WTC11 (cell line): Measurements from ENCODE around the gene DNAI7. TPM values are rescaled to one million over a fixed set of nuclear protein-coding genes. Genes with fewer than 3 reads are reported as not detected.

Experiments used
- ATAC-seq: fragments of 200-7000 bp; cut with Tn5 transposase; 2 replicates; pipeline ENCODE4 v1.10.0; 2021; ENCODE audit warnings: mild to moderate bottlenecking, moderate library complexity
- CTCF ChIA-PET: fragments of 300-600 bp; sonication (Branson Sonifier 250); formaldehyde crosslinking; loops from one replicate; lab custom pipeline; 2021; ENCODE audit warnings: antibody characterized with exemption; lab: Charles Lee
- POLR2A ChIA-PET: fragments of 350-600 bp; sonication (Branson Sonifier 250); formaldehyde crosslinking; loops from one replicate; lab custom pipeline; 2021; ENCODE audit warnings: antibody characterized with exemption; lab: Charles Lee
- DNase-seq: peaks from one replicate; pipeline ENCODE4 v3.0.0; 2021; ENCODE audit warnings: low spot score
- H3K27ac Mint-ChIP-seq: 2 replicates; pipeline ENCODE4 v1.8.0; 2021; ENCODE audit warnings: mixed read lengths
- H3K27me3 Mint-ChIP-seq: 2 replicates; pipeline ENCODE4 v1.8.0; 2021; ENCODE audit warnings: low read depth, mild to moderate bottlenecking, moderate library complexity, mixed read lengths
- H3K36me3 Mint-ChIP-seq: 2 replicates; pipeline ENCODE4 v1.8.0; 2021; ENCODE audit warnings: mixed read lengths
- H3K4me1 Mint-ChIP-seq: 2 replicates; pipeline ENCODE4 v1.8.0; 2022; ENCODE audit warnings: mixed read lengths
- H3K4me3 Mint-ChIP-seq: 2 replicates; pipeline ENCODE4 v1.8.0; 2021; ENCODE audit warnings: mild to moderate bottlenecking, moderate library complexity, mixed read lengths
- H3K9me3 Mint-ChIP-seq: 2 replicates; pipeline ENCODE4 v1.8.0; 2021; ENCODE audit warnings: mixed read lengths
- CBFB ChIP-seq: sonication (generic); formaldehyde crosslinking; IDR thresholded peaks from 2 replicates; pipeline ENCODE4 v1.8.1; 2022; ENCODE audit warnings: mild to moderate bottlenecking, low read depth, missing genetic modification reagents
- ESRRA ChIP-seq: sonication (generic); formaldehyde crosslinking; IDR thresholded peaks from 2 replicates; pipeline ENCODE4 v1.8.1; 2022; ENCODE audit warnings: mild to moderate bottlenecking, missing genetic modification reagents, borderline replicate concordance
- FOXJ3 ChIP-seq: sonication (generic); formaldehyde crosslinking; IDR thresholded peaks from 2 replicates; pipeline ENCODE4 v1.9.0; 2021; ENCODE audit warnings: missing genetic modification reagents, mild to moderate bottlenecking, borderline replicate concordance
- GRHL2 ChIP-seq: fragments of 250-450 bp; sonication (Bioruptor Pico); IDR thresholded peaks from 2 replicates; pipeline ENCODE4 v1.8.0; 2022; ENCODE audit warnings: mild to moderate bottlenecking, moderate library complexity; ENCODE audit not compliant: insufficient replicate concordance, severe bottlenecking
- GTF2I ChIP-seq: fragments of 250-450 bp; sonication (Bioruptor Pico); conservative IDR thresholded peaks from 2 replicates; pipeline ENCODE4 v1.4.0; 2021; ENCODE audit warnings: mild to moderate bottlenecking
- JAZF1 ChIP-seq: fragments of 250-450 bp; sonication (Bioruptor Pico); IDR thresholded peaks from 2 replicates; pipeline ENCODE4 v1.9.0; 2021; ENCODE audit warnings: moderate library complexity, mild to moderate bottlenecking, inconsistent platforms
- JUN ChIP-seq: sonication (generic); formaldehyde crosslinking; IDR thresholded peaks from 2 replicates; pipeline ENCODE4 v1.8.0; 2023; ENCODE audit warnings: mild to moderate bottlenecking, missing genetic modification reagents
- KAT7 ChIP-seq: sonication (generic); formaldehyde crosslinking; IDR thresholded peaks from 2 replicates; pipeline ENCODE4 v1.8.1; 2023; ENCODE audit warnings: missing genetic modification reagents, mild to moderate bottlenecking, borderline replicate concordance
- MXD4 ChIP-seq: fragments of 250-450 bp; sonication (Bioruptor Pico); IDR thresholded peaks from 2 replicates; pipeline ENCODE4 v1.8.0; 2021; ENCODE audit warnings: mild to moderate bottlenecking, moderate library complexity, borderline replicate concordance
- NFE2L1 ChIP-seq: sonication (generic); formaldehyde crosslinking; IDR thresholded peaks from 2 replicates; pipeline ENCODE4 v1.8.1; 2023; ENCODE audit warnings: missing genetic modification reagents
- NR1H2 ChIP-seq: sonication (generic); formaldehyde crosslinking; IDR thresholded peaks from 2 replicates; pipeline ENCODE4 v1.9.0; 2021; ENCODE audit warnings: mild to moderate bottlenecking, moderate library complexity, missing genetic modification reagents
- NR2C2 ChIP-seq: sonication (generic); formaldehyde crosslinking; IDR thresholded peaks from 2 replicates; pipeline ENCODE4 v1.8.0; 2022; ENCODE audit warnings: mild to moderate bottlenecking, missing genetic modification reagents
- TEAD1 ChIP-seq: sonication (generic); formaldehyde crosslinking; IDR thresholded peaks from 2 replicates; pipeline ENCODE4 v1.8.0; 2022; ENCODE audit warnings: mild to moderate bottlenecking, missing genetic modification reagents
- ZBTB21 ChIP-seq: sonication (generic); formaldehyde crosslinking; IDR thresholded peaks from 2 replicates; pipeline ENCODE4 v1.8.1; 2023; ENCODE audit warnings: mild to moderate bottlenecking, missing genetic modification reagents, borderline replicate concordance
- ZNF396 ChIP-seq: fragments of 250-450 bp; sonication (Bioruptor Pico); IDR thresholded peaks from 2 replicates; pipeline ENCODE4 v1.8.0; 2021; ENCODE audit warnings: mild to moderate bottlenecking, moderate library complexity, borderline replicate concordance
- total RNA-seq: library from RNA; stranded (reverse); gene quantifications from 3 replicates; pipeline ENCODE4 v1.2.3, GENCODE V29; 2021
- TF ChIP-seq, protein P1 (sequence below): sonication (generic); formaldehyde crosslinking; IDR thresholded peaks from 2 replicates; pipeline ENCODE4 v1.8.0; 2023; ENCODE audit warnings: missing genetic modification reagents, mild to moderate bottlenecking, borderline replicate concordance
- TF ChIP-seq, protein P2 (sequence below): sonication (generic); formaldehyde crosslinking; IDR thresholded peaks from 2 replicates; pipeline ENCODE4 v1.8.1; 2023; ENCODE audit warnings: mild to moderate bottlenecking, missing genetic modification reagents
- TF ChIP-seq, protein P3 (sequence below): sonication (generic); formaldehyde crosslinking; IDR thresholded peaks from 2 replicates; pipeline ENCODE4 v1.8.1; 2023; ENCODE audit warnings: mild to moderate bottlenecking, missing genetic modification reagents, borderline replicate concordance
- TF ChIP-seq, protein P4 (sequence below): sonication (generic); formaldehyde crosslinking; IDR thresholded peaks from 2 replicates; pipeline ENCODE4 v1.8.1; 2023; ENCODE audit warnings: mild to moderate bottlenecking, missing genetic modification reagents
- TF ChIP-seq, protein P5 (sequence below): sonication (generic); formaldehyde crosslinking; conservative IDR thresholded peaks from 2 replicates; pipeline ENCODE4 v1.8.1; 2022; ENCODE audit warnings: mild to moderate bottlenecking, missing genetic modification reagents
- TF ChIP-seq, protein P6 (sequence below): sonication (generic); formaldehyde crosslinking; IDR thresholded peaks from 2 replicates; pipeline ENCODE4 v1.8.1; 2023; ENCODE audit warnings: mild to moderate bottlenecking, missing genetic modification reagents, moderate library complexity

The DNAI7 gene
- total RNA-seq, 1 experiment from 2014 or later: not detected

DNA sequence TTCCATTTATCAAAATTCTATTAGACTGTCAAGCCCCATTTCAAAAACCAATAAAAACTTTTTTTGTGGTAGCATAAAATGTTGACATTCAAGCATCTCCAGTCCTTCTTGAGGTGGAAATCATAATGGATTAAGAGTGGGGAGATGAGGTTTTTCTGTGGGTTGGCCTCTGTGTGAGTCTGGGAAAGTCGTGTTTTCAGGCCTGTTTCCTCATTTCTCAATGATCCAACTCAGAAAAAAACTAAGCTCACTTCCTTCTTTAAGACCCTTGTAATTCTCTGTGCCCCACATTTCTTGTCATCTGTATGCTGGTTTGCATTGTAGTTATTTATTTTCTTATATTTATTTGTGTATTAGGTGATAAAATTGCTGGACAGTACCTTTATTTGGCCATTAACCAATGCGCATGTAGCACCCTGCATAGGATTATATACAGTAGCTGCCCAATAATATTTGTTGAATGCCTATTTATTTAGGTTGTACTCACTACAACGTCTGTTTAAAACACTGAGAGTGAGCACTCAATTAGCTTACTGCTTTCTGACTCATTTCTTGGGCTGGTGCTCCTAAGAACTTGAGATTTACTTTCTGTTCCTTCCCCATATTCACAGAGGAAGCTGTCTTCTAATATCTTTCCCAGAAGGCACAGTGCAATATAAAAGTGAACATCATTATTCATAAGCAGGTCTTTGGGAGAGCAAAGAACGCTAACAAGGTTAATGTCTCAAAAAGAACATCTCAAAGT is 121.9 kb downstream of the DNAI7 start (continued):
- TF ChIP-seq, protein P1, sequence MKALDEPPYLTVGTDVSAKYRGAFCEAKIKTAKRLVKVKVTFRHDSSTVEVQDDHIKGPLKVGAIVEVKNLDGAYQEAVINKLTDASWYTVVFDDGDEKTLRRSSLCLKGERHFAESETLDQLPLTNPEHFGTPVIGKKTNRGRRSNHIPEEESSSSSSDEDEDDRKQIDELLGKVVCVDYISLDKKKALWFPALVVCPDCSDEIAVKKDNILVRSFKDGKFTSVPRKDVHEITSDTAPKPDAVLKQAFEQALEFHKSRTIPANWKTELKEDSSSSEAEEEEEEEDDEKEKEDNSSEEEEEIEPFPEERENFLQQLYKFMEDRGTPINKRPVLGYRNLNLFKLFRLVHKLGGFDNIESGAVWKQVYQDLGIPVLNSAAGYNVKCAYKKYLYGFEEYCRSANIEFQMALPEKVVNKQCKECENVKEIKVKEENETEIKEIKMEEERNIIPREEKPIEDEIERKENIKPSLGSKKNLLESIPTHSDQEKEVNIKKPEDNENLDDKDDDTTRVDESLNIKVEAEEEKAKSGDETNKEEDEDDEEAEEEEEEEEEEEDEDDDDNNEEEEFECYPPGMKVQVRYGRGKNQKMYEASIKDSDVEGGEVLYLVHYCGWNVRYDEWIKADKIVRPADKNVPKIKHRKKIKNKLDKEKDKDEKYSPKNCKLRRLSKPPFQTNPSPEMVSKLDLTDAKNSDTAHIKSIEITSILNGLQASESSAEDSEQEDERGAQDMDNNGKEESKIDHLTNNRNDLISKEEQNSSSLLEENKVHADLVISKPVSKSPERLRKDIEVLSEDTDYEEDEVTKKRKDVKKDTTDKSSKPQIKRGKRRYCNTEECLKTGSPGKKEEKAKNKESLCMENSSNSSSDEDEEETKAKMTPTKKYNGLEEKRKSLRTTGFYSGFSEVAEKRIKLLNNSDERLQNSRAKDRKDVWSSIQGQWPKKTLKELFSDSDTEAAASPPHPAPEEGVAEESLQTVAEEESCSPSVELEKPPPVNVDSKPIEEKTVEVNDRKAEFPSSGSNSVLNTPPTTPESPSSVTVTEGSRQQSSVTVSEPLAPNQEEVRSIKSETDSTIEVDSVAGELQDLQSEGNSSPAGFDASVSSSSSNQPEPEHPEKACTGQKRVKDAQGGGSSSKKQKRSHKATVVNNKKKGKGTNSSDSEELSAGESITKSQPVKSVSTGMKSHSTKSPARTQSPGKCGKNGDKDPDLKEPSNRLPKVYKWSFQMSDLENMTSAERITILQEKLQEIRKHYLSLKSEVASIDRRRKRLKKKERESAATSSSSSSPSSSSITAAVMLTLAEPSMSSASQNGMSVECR: no peak
- TF ChIP-seq NR2C2 (CRISPR knock-in tag): no peak

DNA sequence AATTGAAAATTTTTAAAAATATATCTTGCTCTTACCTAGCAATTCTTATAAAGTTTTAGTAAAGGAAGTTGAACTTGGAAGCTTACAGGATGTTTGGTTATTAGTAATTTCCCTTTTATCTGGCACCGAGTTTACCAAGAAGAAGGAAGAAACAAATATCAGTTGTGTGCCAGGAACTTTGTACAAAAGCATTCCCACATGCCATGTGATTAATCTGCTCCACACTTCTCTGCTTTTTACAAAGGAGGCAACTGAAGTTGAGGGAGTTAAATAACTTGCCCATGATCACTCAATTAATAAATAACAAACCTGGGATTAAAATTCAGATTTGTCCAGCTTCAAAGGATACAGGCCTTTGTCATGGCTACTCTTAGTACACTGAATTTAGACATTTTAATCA is 123.6 kb downstream of the DNAI7 start:
- DNase-seq (no peak), ATAC-seq (no peak)
- Mint-ChIP-seq H3K36me3 (no peaks in the 10 kb centered on the region), H3K27ac (no peak overlapping the region), H3K27me3 (no peaks in the 10 kb centered on the region), H3K4me3 (no peak overlapping the region), H3K9me3 (peaks cover 5% of the 10 kb centered on the region; the same call in 1 of the 2 replicates), H3K4me1 (peaks cover 3% of the 10 kb centered on the region; the same call in 1 of the 2 replicates)
- TF ChIP-seq NR1H2 (CRISPR knock-in tag) (no peak), GTF2I (CRISPR knock-in tag) (no peak), JAZF1 (CRISPR knock-in tag) (no peak), FOXJ3 (no peak), ZBTB21 (CRISPR knock-in tag) (no peak)
- TF ChIP-seq, protein P2, sequence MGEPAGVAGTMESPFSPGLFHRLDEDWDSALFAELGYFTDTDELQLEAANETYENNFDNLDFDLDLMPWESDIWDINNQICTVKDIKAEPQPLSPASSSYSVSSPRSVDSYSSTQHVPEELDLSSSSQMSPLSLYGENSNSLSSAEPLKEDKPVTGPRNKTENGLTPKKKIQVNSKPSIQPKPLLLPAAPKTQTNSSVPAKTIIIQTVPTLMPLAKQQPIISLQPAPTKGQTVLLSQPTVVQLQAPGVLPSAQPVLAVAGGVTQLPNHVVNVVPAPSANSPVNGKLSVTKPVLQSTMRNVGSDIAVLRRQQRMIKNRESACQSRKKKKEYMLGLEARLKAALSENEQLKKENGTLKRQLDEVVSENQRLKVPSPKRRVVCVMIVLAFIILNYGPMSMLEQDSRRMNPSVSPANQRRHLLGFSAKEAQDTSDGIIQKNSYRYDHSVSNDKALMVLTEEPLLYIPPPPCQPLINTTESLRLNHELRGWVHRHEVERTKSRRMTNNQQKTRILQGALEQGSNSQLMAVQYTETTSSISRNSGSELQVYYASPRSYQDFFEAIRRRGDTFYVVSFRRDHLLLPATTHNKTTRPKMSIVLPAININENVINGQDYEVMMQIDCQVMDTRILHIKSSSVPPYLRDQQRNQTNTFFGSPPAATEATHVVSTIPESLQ (CRISPR knock-in tag): no peak
- TF ChIP-seq, protein P3, sequence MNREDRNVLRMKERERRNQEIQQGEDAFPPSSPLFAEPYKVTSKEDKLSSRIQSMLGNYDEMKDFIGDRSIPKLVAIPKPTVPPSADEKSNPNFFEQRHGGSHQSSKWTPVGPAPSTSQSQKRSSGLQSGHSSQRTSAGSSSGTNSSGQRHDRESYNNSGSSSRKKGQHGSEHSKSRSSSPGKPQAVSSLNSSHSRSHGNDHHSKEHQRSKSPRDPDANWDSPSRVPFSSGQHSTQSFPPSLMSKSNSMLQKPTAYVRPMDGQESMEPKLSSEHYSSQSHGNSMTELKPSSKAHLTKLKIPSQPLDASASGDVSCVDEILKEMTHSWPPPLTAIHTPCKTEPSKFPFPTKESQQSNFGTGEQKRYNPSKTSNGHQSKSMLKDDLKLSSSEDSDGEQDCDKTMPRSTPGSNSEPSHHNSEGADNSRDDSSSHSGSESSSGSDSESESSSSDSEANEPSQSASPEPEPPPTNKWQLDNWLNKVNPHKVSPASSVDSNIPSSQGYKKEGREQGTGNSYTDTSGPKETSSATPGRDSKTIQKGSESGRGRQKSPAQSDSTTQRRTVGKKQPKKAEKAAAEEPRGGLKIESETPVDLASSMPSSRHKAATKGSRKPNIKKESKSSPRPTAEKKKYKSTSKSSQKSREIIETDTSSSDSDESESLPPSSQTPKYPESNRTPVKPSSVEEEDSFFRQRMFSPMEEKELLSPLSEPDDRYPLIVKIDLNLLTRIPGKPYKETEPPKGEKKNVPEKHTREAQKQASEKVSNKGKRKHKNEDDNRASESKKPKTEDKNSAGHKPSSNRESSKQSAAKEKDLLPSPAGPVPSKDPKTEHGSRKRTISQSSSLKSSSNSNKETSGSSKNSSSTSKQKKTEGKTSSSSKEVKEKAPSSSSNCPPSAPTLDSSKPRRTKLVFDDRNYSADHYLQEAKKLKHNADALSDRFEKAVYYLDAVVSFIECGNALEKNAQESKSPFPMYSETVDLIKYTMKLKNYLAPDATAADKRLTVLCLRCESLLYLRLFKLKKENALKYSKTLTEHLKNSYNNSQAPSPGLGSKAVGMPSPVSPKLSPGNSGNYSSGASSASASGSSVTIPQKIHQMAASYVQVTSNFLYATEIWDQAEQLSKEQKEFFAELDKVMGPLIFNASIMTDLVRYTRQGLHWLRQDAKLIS (CRISPR knock-in tag): no peak
- TF ChIP-seq, protein P4, sequence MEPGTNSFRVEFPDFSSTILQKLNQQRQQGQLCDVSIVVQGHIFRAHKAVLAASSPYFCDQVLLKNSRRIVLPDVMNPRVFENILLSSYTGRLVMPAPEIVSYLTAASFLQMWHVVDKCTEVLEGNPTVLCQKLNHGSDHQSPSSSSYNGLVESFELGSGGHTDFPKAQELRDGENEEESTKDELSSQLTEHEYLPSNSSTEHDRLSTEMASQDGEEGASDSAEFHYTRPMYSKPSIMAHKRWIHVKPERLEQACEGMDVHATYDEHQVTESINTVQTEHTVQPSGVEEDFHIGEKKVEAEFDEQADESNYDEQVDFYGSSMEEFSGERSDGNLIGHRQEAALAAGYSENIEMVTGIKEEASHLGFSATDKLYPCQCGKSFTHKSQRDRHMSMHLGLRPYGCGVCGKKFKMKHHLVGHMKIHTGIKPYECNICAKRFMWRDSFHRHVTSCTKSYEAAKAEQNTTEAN: no peak
- ChIA-PET CTCF (interaction anchor here (0.7 kb wide), 1 partner anchor 34 kb away, joined by 4 read pairs; no protein-coding TSS in a partner anchor), POLR2A (interaction anchor here (0.7 kb wide), 1 partner anchor 9 kb away, joined by 3 read pairs; no protein-coding TSS in a partner anchor)

DNA sequence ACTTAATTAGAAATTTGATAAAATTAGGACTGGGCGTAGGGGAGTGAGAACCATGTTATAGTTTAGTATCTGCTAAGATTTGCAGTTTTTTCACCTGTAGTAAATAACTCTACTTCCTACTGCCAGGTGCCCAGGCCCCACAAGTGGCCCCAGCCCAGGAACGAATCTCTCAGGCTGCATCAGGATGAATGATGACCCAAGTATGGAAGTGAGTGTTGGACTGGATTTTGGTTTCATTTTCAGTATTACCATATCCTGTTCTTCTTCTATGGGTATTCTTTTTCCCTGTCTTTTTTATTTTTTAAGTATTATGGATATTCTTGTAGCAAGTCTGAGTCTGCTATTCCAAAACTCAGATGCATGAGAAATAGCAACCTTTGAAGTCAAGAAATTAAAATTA is 125.7 kb downstream of the DNAI7 start:
- peaks cover 5% of the 10 kb centered on the region; the same call in 1 of the 2 replicates for H3K9me3 Mint-ChIP-seq
- no peak for DNase-seq
- no peak overlapping the region for H3K27ac Mint-ChIP-seq
- peaks cover 20% of the 10 kb centered on the region for H3K4me1 Mint-ChIP-seq
- POLR2A ChIA-PET: no interaction called here
- no peak for ATAC-seq
- H3K27me3 Mint-ChIP-seq: no peaks in the 10 kb centered on the region
- CTCF ChIA-PET: no interaction called here
- H3K4me3 Mint-ChIP-seq: no peak overlapping the region
- no peaks in the 10 kb centered on the region for H3K36me3 Mint-ChIP-seq
- TF ChIP-seq NFE2L1 (no peak), ZNF396 (CRISPR knock-in tag) (no peak), ESRRA (CRISPR knock-in tag) (no peak), CBFB (CRISPR knock-in tag) (no peak), GRHL2 (CRISPR knock-in tag) (no peak), TEAD1 (CRISPR knock-in tag) (no peak), JUN (CRISPR knock-in tag) (no peak), MXD4 (CRISPR knock-in tag) (no peak), KAT7 (CRISPR knock-in tag) (no peak)
- TF ChIP-seq, protein P5, sequence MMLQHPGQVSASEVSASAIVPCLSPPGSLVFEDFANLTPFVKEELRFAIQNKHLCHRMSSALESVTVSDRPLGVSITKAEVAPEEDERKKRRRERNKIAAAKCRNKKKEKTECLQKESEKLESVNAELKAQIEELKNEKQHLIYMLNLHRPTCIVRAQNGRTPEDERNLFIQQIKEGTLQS (CRISPR knock-in tag): no peak
- TF ChIP-seq, protein P6, sequence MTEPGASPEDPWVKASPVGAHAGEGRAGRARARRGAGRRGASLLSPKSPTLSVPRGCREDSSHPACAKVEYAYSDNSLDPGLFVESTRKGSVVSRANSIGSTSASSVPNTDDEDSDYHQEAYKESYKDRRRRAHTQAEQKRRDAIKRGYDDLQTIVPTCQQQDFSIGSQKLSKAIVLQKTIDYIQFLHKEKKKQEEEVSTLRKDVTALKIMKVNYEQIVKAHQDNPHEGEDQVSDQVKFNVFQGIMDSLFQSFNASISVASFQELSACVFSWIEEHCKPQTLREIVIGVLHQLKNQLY (CRISPR knock-in tag): no peak
